WTC11 (cell line): ENCODE results near the gene NOL7. TPM values are rescaled to one million over a fixed set of nuclear protein-coding genes. Genes with fewer than 3 reads are reported as not detected.

ENCODE experiments used
- ATAC-seq: fragments of 200-7000 bp; cut with Tn5 transposase; 2 replicates; pipeline ENCODE4 v1.10.0; 2021; ENCODE audit warnings: mild to moderate bottlenecking, moderate library complexity
- CTCF ChIA-PET: fragments of 300-600 bp; sonication (Branson Sonifier 250); formaldehyde crosslinking; loops from one replicate; lab custom pipeline; 2021; ENCODE audit warnings: antibody characterized with exemption; lab: Charles Lee
- POLR2A ChIA-PET: fragments of 350-600 bp; sonication (Branson Sonifier 250); formaldehyde crosslinking; loops from one replicate; lab custom pipeline; 2021; ENCODE audit warnings: antibody characterized with exemption; lab: Charles Lee
- DNase-seq: peaks from one replicate; pipeline ENCODE4 v3.0.0; 2021; ENCODE audit warnings: low spot score
- H3K27ac Mint-ChIP-seq: 2 replicates; pipeline ENCODE4 v1.8.0; 2021; ENCODE audit warnings: mixed read lengths
- H3K27me3 Mint-ChIP-seq: 2 replicates; pipeline ENCODE4 v1.8.0; 2021; ENCODE audit warnings: low read depth, mild to moderate bottlenecking, moderate library complexity, mixed read lengths
- H3K36me3 Mint-ChIP-seq: 2 replicates; pipeline ENCODE4 v1.8.0; 2021; ENCODE audit warnings: mixed read lengths
- H3K4me1 Mint-ChIP-seq: 2 replicates; pipeline ENCODE4 v1.8.0; 2022; ENCODE audit warnings: mixed read lengths
- H3K4me3 Mint-ChIP-seq: 2 replicates; pipeline ENCODE4 v1.8.0; 2021; ENCODE audit warnings: mild to moderate bottlenecking, moderate library complexity, mixed read lengths
- H3K9me3 Mint-ChIP-seq: 2 replicates; pipeline ENCODE4 v1.8.0; 2021; ENCODE audit warnings: mixed read lengths
- CBFB ChIP-seq: sonication (generic); formaldehyde crosslinking; IDR thresholded peaks from 2 replicates; pipeline ENCODE4 v1.8.1; 2022; ENCODE audit warnings: mild to moderate bottlenecking, low read depth, missing genetic modification reagents
- CDX4 ChIP-seq: fragments of 250-450 bp; sonication (Bioruptor Pico); IDR thresholded peaks from 2 replicates; pipeline ENCODE4 v1.9.0; 2021; ENCODE audit warnings: moderate library complexity, mild to moderate bottlenecking, inconsistent platforms, borderline replicate concordance
- E2F5 ChIP-seq: sonication (generic); formaldehyde crosslinking; IDR thresholded peaks from 2 replicates; pipeline ENCODE4 v1.8.1; 2022; ENCODE audit warnings: mild to moderate bottlenecking, moderate library complexity, missing genetic modification reagents
- FOXK1 ChIP-seq: sonication (generic); formaldehyde crosslinking; IDR thresholded peaks from 2 replicates; pipeline ENCODE4 v1.8.0; 2022; ENCODE audit warnings: mild to moderate bottlenecking, moderate library complexity, missing genetic modification reagents
- GABPB1 ChIP-seq: sonication (generic); formaldehyde crosslinking; IDR thresholded peaks from 2 replicates; pipeline ENCODE4 v1.8.1; 2023; ENCODE audit warnings: mild to moderate bottlenecking, missing genetic modification reagents
- IRF2 ChIP-seq: sonication (generic); formaldehyde crosslinking; IDR thresholded peaks from 2 replicates; pipeline ENCODE4 v1.8.0; 2022; ENCODE audit warnings: low read depth, missing genetic modification reagents, borderline replicate concordance
- MYBL2 ChIP-seq: sonication (generic); formaldehyde crosslinking; IDR thresholded peaks from 2 replicates; pipeline ENCODE4 v1.8.1; 2023; ENCODE audit warnings: mild to moderate bottlenecking, moderate library complexity, missing genetic modification reagents
- STAT6 ChIP-seq: sonication (generic); formaldehyde crosslinking; conservative IDR thresholded peaks from 2 replicates; pipeline ENCODE4 v1.8.1; 2023; ENCODE audit warnings: mild to moderate bottlenecking, low read depth, missing genetic modification reagents, moderate library complexity
- USF1 ChIP-seq: sonication (generic); formaldehyde crosslinking; IDR thresholded peaks from 2 replicates; pipeline ENCODE4 v1.8.0; 2022; ENCODE audit warnings: mild to moderate bottlenecking, missing genetic modification reagents
- ZBTB43 ChIP-seq: sonication (generic); formaldehyde crosslinking; IDR thresholded peaks from 2 replicates; pipeline ENCODE4 v1.8.1; 2023; ENCODE audit warnings: mild to moderate bottlenecking, missing genetic modification reagents
- ZMAT4 ChIP-seq: fragments of 250-450 bp; sonication (Bioruptor Pico); IDR thresholded peaks from 2 replicates; pipeline ENCODE4 v1.9.0; 2021; ENCODE audit warnings: mild to moderate bottlenecking
- ZNF317 ChIP-seq: sonication (generic); formaldehyde crosslinking; IDR thresholded peaks from 2 replicates; pipeline ENCODE4 v1.8.1; 2023; ENCODE audit warnings: low read depth, mild to moderate bottlenecking, moderate library complexity, missing genetic modification reagents, borderline replicate concordance
- total RNA-seq: library from RNA; stranded (reverse); gene quantifications from 3 replicates; pipeline ENCODE4 v1.2.3, GENCODE V29; 2021

NOL7 gene
- total RNA-seq, 1 experiment from 2014 or later, result 76.1 TPM

- TF ChIP-seq STAT6 (CRISPR knock-in tag) (no peak), MYBL2 (no peak)
Measured at GRCh38 chr6:13590574-13591153, 24.5 kb upstream of the NOL7 start (continued).

- Mint-ChIP-seq H3K27ac (no peak overlapping the region), H3K27me3 (no peaks in the 10 kb centered on the region), H3K4me1 (no peaks in the 10 kb centered on the region)
- ChIA-PET CTCF (interaction anchor here (1.0 to 1.3 kb wide), 2 partner anchors 17 to 24 kb away, joined by 3 read pairs; partner anchors contain the start of genes NOL7 and SIRT5), POLR2A (interaction anchor here (1.0 kb wide), 1 partner anchor 12 kb away, joined by 3 read pairs; no protein-coding TSS in a partner anchor)
- no peak for ATAC-seq
- no peak for DNase-seq
- TF ChIP-seq USF1 (CRISPR knock-in tag), result no peak
- TF ChIP-seq, all 79 proteins: peak for 0
- H3K9me3 Mint-ChIP-seq, result no peaks in the 10 kb centered on the region
- H3K36me3 Mint-ChIP-seq, result peaks cover 14% of the 10 kb centered on the region
- no peak overlapping the region for H3K4me3 Mint-ChIP-seq
Measured at GRCh38 chr6:13591205-13591921, 23.8 kb upstream of the NOL7 start.

GRCh38 chr6:13593103-13593502 is 22.0 kb upstream of the NOL7 start:
- Mint-ChIP-seq H3K27ac (no peak overlapping the region), H3K36me3 (peaks cover 15% of the 10 kb centered on the region), H3K27me3 (no peaks in the 10 kb centered on the region), H3K4me1 (no peaks in the 10 kb centered on the region), H3K4me3 (no peak overlapping the region), H3K9me3 (no peaks in the 10 kb centered on the region)
- POLR2A ChIA-PET, result no interaction called here
- no peak for ATAC-seq
- CTCF ChIA-PET, result interaction anchor here (0.7 to 2.3 kb wide), 2 partner anchors 18 to 753 kb away, joined by 3 to 9 read pairs; partner anchors contain the start of gene SIRT5
- no peak for TF ChIP-seq E2F5 (CRISPR knock-in tag)
- no peak for DNase-seq

GRCh38 chr6:13593720-13594119 is 21.4 kb upstream of the NOL7 start:
- ATAC-seq (no peak), DNase-seq (no peak)
- no peak for TF ChIP-seq USF1 (CRISPR knock-in tag)
- TF ChIP-seq GABPB1, result no peak
- no peak for TF ChIP-seq ZNF317 (CRISPR knock-in tag)
- TF ChIP-seq FOXK1, result no peak
- no peak for TF ChIP-seq ZMAT4 (CRISPR knock-in tag)
- TF ChIP-seq CDX4, result no peak
- TF ChIP-seq CBFB (CRISPR knock-in tag), result no peak
- TF ChIP-seq ZBTB43 (CRISPR knock-in tag), result no peak
- no peak for TF ChIP-seq IRF2 (CRISPR knock-in tag)
- Mint-ChIP-seq H3K9me3 (no peaks in the 10 kb centered on the region), H3K4me3 (no peak overlapping the region), H3K4me1 (no peaks in the 10 kb centered on the region), H3K27me3 (no peaks in the 10 kb centered on the region), H3K36me3 (peaks cover 18% of the 10 kb centered on the region), H3K27ac (no peak overlapping the region)
- ChIA-PET POLR2A (no interaction called here), CTCF (interaction anchor here (2.3 kb wide), 1 partner anchor 19 kb away, joined by 9 read pairs; the partner anchor contains the start of gene SIRT5)
